ENCODE measurements around the gene ARID2.

- no peak for TF ChIP-seq CTCF (conservative IDR thresholded peaks at IDR 0.05 in 1 of 2, IDR thresholded peaks at IDR 0.05 in 1 of 2; ENCODE audit: extremely low read depth in 1 of 2, insufficient read depth in 1 of 2, low read depth in 1 of 2, low read length in 2 of 2)
- no peak for TF ChIP-seq EZH2 (IDR thresholded peaks at IDR 0.05; ENCODE audit: borderline replicate concordance, low read length)
These were observed 38.7 kb downstream of the ARID2 start for GRCh38 chr12:45768194-45768593.

Measured in mammary epithelial cell (primary cell).